Measurements from ENCODE around the gene MAGEA11.
"Not testable (repeated sequence)": the region's sequence is repeated elsewhere in the genome, so short reads cannot be mapped to it uniquely, and the experiment has no call there.

Gene MAGEA11, protein sequence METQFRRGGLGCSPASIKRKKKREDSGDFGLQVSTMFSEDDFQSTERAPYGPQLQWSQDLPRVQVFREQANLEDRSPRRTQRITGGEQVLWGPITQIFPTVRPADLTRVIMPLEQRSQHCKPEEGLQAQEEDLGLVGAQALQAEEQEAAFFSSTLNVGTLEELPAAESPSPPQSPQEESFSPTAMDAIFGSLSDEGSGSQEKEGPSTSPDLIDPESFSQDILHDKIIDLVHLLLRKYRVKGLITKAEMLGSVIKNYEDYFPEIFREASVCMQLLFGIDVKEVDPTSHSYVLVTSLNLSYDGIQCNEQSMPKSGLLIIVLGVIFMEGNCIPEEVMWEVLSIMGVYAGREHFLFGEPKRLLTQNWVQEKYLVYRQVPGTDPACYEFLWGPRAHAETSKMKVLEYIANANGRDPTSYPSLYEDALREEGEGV

GRCh38 chrX:149711545-149712236 is at the start of gene MAGEA11:
Gene MAGEA11, plus strand, starts transcription at chrX:149712060. Its CDS starts 1,100 bp downstream, at chrX:149713160.
- no peak for DNase-seq (ENCODE audit: low read depth in 2 of 2)

DNA sequence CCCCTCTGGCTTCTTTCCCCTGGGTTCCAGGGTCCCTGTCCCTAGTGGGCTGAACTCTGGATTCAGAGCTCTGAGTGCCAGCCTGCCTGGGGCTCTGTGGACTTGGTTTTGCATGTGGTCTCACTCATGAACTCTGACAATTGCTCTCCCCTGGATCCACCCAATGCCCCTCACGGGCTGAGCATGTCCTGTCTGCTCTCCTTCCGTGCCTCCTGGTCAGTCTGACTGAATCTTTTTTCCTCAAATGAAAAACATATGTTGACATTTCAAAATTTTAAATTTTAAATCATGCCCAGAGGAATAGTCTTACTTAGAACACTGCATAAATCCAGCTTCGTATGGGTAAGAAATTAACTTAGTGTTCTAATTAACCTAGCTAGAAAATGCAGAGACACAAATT is 36.8 kb upstream of the MAGEA11 start:
- DNase-seq (ENCODE audit: low read depth in 2 of 2) = not testable (repeated sequence)

DNA sequence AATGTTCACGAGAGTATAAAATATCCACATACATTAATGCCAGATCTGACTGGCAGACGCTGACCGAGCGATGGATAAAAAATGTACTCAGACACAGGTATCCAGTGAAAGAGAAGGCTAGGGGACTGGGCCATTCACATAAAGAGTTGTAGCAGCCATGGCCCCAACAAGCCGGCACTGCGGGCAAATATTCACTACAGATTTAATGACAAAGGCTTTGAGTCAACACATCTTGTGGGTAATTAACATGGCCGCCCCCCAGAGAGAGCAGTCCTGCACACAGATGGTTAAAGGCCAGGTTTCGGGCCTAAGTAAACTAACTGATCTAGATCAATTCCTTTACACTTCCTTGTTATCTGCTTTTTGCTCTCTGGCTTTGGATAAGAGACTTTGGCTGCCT is 36.3 kb upstream of the MAGEA11 start:
- not testable (repeated sequence) for DNase-seq (ENCODE audit: low read depth in 2 of 2)

- not testable (repeated sequence) for DNase-seq (ENCODE audit: low read depth in 2 of 2)
These were observed 32.6 kb upstream of the MAGEA11 start for GRCh38 chrX:149679164-149679678.

DNA sequence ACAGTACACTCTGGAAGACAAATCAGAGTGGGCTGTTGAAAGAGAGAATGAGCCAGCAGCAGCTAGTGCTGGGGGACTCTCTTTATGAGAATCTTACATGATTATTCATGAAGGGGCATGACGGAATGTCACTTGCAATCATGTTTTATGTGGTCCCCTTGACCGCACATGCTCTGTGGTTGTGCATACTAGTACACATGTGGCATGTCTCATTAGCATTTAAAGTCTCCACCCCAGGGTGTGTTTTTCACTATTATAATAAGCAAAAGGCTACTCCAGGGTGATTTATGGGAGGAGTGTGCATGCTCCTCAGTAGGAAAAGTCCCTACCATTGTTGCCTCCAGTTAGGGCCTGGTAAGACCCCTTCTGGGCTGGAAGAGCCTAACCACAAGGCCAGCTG is 30.7 kb upstream of the MAGEA11 start:
- DNase-seq (ENCODE audit: low read depth in 2 of 2) = no peak

GRCh38 chrX:149682031-149682430 is 29.8 kb upstream of the MAGEA11 start:
- no peak for DNase-seq (ENCODE audit: low read depth in 2 of 2)

DNA sequence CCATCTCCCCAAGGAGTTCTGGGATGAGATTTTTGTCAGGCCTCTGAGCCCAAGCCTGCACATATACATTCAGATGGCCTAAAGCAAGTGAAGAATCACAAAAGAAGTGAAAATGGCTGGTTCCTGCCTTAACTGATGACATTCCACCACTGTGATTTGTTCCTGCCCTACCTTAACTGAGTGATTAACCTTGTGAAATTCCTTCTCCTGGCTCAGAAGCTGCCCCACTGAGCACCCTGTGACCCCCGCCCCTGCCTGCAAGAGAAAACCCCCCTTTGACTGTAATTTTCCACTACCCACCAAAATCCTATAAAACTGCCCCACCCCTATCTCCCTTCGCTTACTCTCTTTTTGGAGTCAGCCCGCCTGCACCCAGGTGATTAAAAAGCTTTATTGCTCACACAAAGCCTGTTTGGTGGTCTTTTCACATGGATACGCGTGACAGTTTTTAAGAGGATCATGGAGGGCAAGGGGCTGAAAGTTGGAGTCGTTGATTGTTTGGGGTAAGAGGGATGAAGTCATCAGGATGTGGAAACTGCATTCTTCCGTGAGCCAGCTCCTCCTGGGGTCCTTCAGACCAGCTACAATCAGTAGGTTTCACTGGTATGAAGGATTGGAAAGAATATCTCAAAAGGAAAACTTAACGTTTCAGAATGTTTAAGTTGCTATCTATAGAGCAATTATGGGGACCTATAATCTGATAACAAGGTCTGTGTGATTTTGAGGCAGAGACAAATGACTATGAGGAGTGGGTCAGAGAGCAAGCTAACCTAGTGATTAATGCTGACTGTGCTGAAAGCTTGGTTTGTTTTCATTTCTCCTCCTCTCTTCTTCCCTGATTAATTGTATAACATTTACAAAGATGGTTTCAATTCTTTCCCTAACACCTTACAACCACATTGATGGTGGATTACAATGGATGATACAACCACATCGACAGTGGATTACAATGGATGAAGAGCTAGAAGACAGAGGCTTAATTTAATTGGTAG is 28.6 kb upstream of the MAGEA11 start:
- DNase-seq (ENCODE audit: low read depth in 2 of 2) = no peak

GRCh38 chrX:149683966-149684730 is 27.7 kb upstream of the MAGEA11 start:
- DNase-seq (ENCODE audit: low read depth in 2 of 2) = no peak

DNA sequence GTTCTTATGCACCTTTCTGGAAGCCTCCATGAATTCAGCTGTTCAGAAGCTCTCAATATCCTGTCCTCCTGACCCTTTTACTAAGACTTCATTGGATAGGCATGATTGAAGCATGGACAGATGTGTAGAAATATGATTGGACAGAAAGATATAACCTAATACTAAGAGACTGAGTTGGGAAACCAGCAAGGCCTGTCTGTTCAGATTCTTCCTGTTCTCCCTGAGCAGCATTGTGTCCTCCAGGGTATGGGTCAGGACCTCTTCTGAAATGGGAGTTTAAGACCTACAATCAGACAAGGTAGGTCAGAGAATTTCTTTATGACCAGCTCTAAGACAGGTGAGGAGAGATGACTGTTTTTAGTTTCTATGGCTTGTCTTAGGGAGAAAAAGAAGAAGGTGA is 23.9 kb upstream of the MAGEA11 start:
- DNase-seq (ENCODE audit: low read depth in 2 of 2) = no peak

DNA sequence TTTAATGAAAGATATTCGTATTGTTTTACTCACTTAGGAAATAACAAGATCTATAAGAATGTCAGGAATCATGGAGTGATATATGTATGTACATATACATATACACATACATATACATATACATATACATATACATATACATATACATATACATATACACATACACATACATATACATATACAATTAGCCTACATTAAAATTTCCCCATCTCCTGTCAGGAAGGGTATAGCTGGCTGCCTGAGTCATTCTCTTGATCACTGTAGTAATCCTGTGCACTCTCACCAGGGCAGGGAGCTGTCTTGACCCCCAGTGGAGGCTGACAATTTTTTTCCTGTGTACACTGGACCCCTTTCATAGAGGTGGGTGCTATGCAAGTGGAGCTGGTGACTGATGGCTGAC is 23.3 kb upstream of the MAGEA11 start:
- no peak for DNase-seq (ENCODE audit: low read depth in 2 of 2)

GRCh38 chrX:149691794-149692193 is 20.1 kb upstream of the MAGEA11 start:
- no peak for DNase-seq (ENCODE audit: low read depth in 2 of 2)

- DNase-seq (ENCODE audit: low read depth in 2 of 2) = not testable (repeated sequence)
These were observed 19.1 kb upstream of the MAGEA11 start for GRCh38 chrX:149692686-149693272.

DNA sequence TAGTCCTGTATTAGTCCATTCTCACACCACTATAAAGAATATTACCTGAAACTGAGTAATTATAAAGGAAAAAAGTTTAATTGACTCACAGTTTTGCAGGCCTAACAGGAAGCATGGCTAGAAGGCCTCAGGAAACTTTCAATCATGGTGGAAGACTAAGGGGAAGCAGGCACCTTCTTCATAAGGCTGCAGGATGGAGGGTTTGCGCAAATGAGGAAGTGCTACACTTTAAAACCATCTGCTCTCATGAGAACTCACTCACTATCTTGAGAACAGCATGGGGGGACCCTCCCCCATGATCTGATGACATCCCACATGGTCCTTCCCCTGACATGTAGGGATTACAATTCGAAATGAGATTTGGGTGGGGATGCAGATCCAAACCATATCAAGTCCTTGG is 12.1 kb upstream of the MAGEA11 start:
- no peak for DNase-seq (ENCODE audit: low read depth in 2 of 2)

- no peak for DNase-seq (ENCODE audit: low read depth in 2 of 2)
These were observed 7.2 kb upstream of the MAGEA11 start for GRCh38 chrX:149704664-149705063.

- no peak for DNase-seq (ENCODE audit: low read depth in 2 of 2)
These were observed 4.5 kb upstream of the MAGEA11 start for GRCh38 chrX:149707147-149707901.

DNA sequence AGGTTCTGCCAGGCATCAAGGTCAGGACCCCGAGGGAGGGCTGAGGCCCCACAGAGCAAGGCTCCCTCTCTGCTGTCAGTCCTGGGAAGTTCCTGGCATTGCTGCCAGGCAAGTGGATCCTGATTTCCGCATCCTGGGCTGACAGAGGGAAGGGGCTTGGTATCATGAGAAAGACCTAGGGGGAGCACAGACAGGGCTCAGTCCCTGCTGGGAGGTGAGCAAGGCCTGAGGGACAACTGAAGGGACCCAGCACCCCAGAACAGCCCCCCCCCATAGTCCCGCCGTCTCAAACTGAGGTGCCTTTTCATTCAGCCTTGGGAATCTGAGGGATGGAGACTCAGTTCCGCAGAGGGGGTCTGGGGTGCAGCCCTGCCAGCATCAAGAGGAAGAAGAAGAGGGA is 971 bp downstream of the MAGEA11 start:
- no peak for DNase-seq (ENCODE audit: low read depth in 2 of 2)

DNA sequence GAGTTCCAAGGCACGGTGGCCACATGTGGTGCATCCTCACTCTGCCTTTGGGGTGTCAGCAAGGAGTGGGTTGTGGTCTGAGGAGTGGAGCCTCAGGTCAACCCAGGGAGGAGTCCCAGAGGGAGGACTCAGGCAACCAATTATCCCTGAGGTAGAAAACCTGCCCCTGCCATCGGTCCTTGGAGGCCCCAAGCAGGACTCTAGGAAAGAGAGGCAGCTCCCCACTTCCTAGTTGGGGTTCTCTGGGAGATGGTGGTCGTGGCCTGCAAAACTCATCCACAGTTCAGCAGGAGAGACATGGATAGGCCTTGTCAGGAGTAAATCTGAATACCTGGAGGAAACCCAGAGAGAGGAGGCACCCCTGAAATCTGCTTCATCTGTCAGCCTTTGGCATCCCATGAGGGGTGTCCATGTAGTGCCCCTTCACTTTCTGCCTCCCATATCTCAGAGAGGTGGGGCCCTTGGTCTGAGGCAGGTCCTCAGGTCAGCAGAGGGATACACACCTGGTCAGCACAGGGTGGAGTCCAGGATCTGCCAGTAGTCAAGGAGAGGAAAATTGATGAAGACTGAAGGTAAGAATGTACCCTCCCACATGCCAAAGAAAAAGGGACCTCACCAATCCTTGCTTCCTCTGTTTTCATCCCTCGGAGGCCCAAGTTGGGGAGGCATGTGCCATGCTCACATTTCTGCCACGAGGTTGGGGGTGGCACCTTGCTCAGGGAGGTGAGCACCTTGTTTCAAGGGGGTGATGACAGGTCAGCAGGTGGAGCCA is 1.6 kb downstream of the MAGEA11 start:
- no peak for DNase-seq (ENCODE audit: low read depth in 2 of 2)

DNA sequence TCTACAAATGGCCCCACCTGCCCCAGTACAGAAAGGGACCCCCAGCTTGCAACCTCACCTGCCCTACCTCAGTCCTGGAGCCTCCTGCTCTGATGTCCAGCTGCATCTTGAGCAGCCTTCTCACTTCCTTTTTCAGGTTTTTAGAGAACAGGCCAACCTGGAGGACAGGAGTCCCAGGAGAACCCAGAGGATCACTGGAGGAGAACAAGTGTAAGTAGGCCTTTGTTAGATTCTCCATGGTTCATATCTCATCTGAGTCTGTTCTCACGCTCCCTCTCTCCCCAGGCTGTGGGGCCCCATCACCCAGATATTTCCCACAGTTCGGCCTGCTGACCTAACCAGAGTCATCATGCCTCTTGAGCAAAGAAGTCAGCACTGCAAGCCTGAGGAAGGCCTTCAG is 3.6 kb downstream of the MAGEA11 start:
- no peak for DNase-seq (ENCODE audit: low read depth in 2 of 2)

DNA sequence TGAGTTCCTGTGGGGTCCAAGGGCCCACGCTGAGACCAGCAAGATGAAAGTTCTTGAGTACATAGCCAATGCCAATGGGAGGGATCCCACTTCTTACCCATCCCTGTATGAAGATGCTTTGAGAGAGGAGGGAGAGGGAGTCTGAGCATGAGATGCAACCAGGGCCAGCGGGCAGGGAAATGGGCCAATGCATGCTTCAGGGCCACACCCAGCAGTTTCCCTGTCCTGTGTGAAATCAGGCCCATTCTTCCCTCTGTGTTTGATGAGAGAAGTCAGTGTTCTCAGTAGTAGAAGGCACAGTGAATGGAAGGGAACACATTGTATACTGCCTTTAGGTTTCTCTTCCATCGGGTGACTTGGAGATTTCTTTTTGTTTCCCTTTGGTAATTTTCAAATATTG is 4.8 kb downstream of the MAGEA11 start:
- no peak for DNase-seq (ENCODE audit: low read depth in 2 of 2)
